Thoracic aorta (tissue), 2 donors: ENCODE measurements around the gene CDKN2AIPNL. TPM values are rescaled to one million over a fixed set of nuclear protein-coding genes. Genes with fewer than 3 reads are reported as not detected.

Experiments
- ATAC-seq: fragments of 150-250 bp; one replicate; pipeline ENCODE4 v1.8.0; 2017; ENCODE audit warnings: low read depth; ENCODE audit not compliant: insufficient number of reproducible peaks, low FRiP score
- DNase-seq: peaks from one replicate; pipeline ENCODE4 v3.0.0-alpha.2; 2020; ENCODE audit warnings: low spot score
- H3K27ac ChIP-seq, 2 donors: fragments of 200-600 bp; sonication (generic); 1 replicate in 1 of 2; 2 replicates in 1 of 2; pipeline ENCODE4 v1.5.1; 2016; ENCODE audit warnings: mild to moderate bottlenecking in 2 of 2, moderate library complexity in 2 of 2
- H3K27me3 ChIP-seq: fragments of 200-600 bp; sonication (generic); replicated peaks from 2 replicates; pipeline ENCODE4 v1.6.0; 2016; ENCODE audit warnings: mild to moderate bottlenecking; ENCODE audit not compliant: insufficient read depth
- H3K36me3 ChIP-seq: fragments of 200-600 bp; sonication (generic); one replicate; pipeline ENCODE4 v1.5.1; 2016
- H3K4me1 ChIP-seq, 2 donors: fragments of 200-600 bp; sonication (generic); 1 replicate in 1 of 2; 2 replicates in 1 of 2; pipeline versions ENCODE4 v1.5.1 to v1.6.0; 2016; ENCODE audit warnings: low read depth in 2 of 2, mild to moderate bottlenecking in 1 of 2; ENCODE audit not compliant: control insufficient read depth in 1 of 2
- H3K4me3 ChIP-seq: fragments of 200-600 bp; sonication (generic); 2 replicates; pipeline ENCODE4 v1.5.1; 2016; ENCODE audit warnings: mild to moderate bottlenecking
- H3K9me3 ChIP-seq: fragments of 200-600 bp; sonication (generic); 2 replicates; pipeline ENCODE4 v1.5.1; 2016
- CTCF ChIP-seq: fragments of 200-600 bp; sonication (generic); IDR thresholded peaks from one replicate; pipeline ENCODE4 v1.5.1; 2019; ENCODE audit warnings: antibody characterized with exemption
- total RNA-seq, 2 donors: library from RNA; depleted of rRNA; stranded (reverse); fragments of >200 nt; gene quantifications; one replicate each; pipeline versions ENCODE4 v1.1.0 to v1.2.3, GENCODE V29; 2016

Gene CDKN2AIPNL
- total RNA-seq, 2 donors from 2014 or later = 5.1 to 15.8 TPM

- ATAC-seq (no peak), DNase-seq (no peak)
- Histone ChIP-seq H3K27me3 (no peaks in the 10 kb centered on the region), H3K4me1 (peaks cover 5 to 27% of the 10 kb centered on the region in 2 donors), H3K4me3 (no peak overlapping the region), H3K36me3 (no peaks in the 10 kb centered on the region), H3K9me3 (no peaks in the 10 kb centered on the region), H3K27ac (no peak overlapping the region)
- TF ChIP-seq CTCF = no peak
Observed at GRCh38 chr5:134437847-134438581, 26.3 kb upstream of the CDKN2AIPNL start.

GRCh38 chr5:134437340-134437846, 25.7 kb upstream of the CDKN2AIPNL start:
- no peaks in the 10 kb centered on the region for H3K27me3 ChIP-seq
- DNase-seq = no peak
- H3K4me1 ChIP-seq = peaks cover 5 to 27% of the 10 kb centered on the region in 2 donors
- H3K9me3 ChIP-seq = no peaks in the 10 kb centered on the region
- ATAC-seq = no peak
- H3K27ac ChIP-seq = no peak overlapping the region
- no peak for TF ChIP-seq CTCF
- H3K4me3 ChIP-seq = no peak overlapping the region
- H3K36me3 ChIP-seq = no peaks in the 10 kb centered on the region

- H3K4me1 ChIP-seq = peaks cover 5 to 27% of the 10 kb centered on the region in 2 donors
- ATAC-seq (no peak), DNase-seq (no peak)
- H3K36me3 ChIP-seq = no peaks in the 10 kb centered on the region
- H3K27ac ChIP-seq = peak overlapping the region in 1 of 2 donors; percentile 9
- H3K9me3 ChIP-seq = no peaks in the 10 kb centered on the region
- no peak for TF ChIP-seq CTCF
- peak overlapping the region; percentile 34 for H3K4me3 ChIP-seq
- H3K27me3 ChIP-seq = no peaks in the 10 kb centered on the region
Observed at GRCh38 chr5:134436523-134437339, 25.1 kb upstream of the CDKN2AIPNL start.

GRCh38 chr5:134435560-134435959, 23.9 kb upstream of the CDKN2AIPNL start:
- Histone ChIP-seq H3K4me3 (no peak overlapping the region), H3K36me3 (no peaks in the 10 kb centered on the region), H3K4me1 (peaks cover 5 to 27% of the 10 kb centered on the region in 2 donors), H3K27ac (no peak overlapping the region), H3K27me3 (no peaks in the 10 kb centered on the region), H3K9me3 (no peaks in the 10 kb centered on the region)
- no peak for DNase-seq
- TF ChIP-seq CTCF = no peak
- no peak for ATAC-seq

DNA sequence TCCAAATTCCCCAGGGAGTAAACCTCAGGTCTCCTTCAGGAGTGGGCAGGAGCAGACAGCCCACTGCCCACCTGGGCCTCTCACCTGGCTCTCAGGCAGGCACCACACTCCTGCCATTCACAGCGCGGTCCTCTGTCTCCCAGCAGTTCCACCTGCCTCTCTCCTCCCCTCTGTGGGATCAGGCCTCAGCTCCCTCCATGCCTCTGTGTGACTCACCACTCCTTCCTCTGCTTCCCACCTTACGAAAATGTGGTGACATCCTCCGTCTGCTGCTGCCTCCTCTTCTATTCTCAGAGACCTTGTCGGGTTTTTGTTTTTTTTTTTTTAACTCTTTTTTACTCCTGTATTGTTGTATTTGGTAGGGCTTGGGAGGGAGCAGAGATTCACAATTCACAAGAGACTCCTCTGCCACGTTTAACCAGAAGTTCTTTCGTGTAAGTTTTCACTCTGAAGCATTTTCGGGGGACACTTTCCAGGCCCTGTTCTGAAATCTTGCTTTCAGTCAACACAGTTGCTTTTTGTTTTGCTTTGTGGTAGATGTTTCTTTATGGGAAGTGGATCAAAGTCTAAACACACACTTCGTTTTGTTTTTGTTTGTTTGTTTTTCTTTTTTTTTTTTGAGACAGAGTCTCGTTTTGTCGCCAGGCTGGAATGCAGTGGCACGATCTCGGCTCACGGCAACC, 21.1 kb upstream of the CDKN2AIPNL start:
- peaks cover 5 to 16% of the 10 kb centered on the region in 2 donors for H3K4me1 ChIP-seq
- no peak for TF ChIP-seq CTCF
- no peak for DNase-seq
- H3K4me3 ChIP-seq = no peak overlapping the region
- H3K27me3 ChIP-seq = no peaks in the 10 kb centered on the region
- H3K9me3 ChIP-seq = no peaks in the 10 kb centered on the region
- no peak overlapping the region for H3K27ac ChIP-seq
- ATAC-seq = no peak
- H3K36me3 ChIP-seq = no peaks in the 10 kb centered on the region
